LNCaP clone FGC (cell line): Measurements from ENCODE around the gene POP5.

ENCODE experiments used
- DNase-seq: peaks from one replicate; pipeline ENCODE4 v3.0.0-alpha.2; 2011; ENCODE audit warnings: low read depth
- H3K4me3 ChIP-seq: 2 replicates; pipeline ENCODE4 v1.5.1; 2011; ENCODE audit warnings: mild to moderate bottlenecking, low read depth, low read length, control low read depth
- TF ChIP-seq, protein P1 (sequence below): IDR thresholded peaks from 2 replicates; pipeline ENCODE4 v1.5.1; 2012; ENCODE audit warnings: mild to moderate bottlenecking; ENCODE audit not compliant: control insufficient read depth, insufficient read depth; ENCODE audit errors: extremely low read depth

POP5 gene

DNA sequence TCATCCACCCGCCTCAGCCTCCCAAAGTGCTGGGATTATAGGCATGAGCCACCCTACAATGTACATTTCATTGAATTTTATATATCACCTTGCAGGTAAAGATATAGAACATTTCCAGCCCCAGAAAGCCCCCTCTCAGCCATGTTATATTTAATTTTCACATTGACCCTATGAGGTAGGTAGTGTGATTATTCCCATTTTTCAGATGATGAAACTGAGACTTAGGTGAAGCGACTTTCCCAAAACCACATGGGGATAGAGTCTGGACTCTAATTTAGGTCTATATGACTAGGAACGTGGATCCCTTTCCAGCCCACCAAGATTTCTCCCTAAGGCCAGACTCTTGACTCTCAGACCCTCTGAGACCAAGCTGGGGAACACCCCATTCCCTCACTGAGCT, 15.7 kb upstream of the POP5 start:
- no peak overlapping the region for H3K4me3 ChIP-seq
- DNase-seq, result no peak
- TF ChIP-seq, protein P1, sequence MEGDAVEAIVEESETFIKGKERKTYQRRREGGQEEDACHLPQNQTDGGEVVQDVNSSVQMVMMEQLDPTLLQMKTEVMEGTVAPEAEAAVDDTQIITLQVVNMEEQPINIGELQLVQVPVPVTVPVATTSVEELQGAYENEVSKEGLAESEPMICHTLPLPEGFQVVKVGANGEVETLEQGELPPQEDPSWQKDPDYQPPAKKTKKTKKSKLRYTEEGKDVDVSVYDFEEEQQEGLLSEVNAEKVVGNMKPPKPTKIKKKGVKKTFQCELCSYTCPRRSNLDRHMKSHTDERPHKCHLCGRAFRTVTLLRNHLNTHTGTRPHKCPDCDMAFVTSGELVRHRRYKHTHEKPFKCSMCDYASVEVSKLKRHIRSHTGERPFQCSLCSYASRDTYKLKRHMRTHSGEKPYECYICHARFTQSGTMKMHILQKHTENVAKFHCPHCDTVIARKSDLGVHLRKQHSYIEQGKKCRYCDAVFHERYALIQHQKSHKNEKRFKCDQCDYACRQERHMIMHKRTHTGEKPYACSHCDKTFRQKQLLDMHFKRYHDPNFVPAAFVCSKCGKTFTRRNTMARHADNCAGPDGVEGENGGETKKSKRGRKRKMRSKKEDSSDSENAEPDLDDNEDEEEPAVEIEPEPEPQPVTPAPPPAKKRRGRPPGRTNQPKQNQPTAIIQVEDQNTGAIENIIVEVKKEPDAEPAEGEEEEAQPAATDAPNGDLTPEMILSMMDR, result no peak

DNA sequence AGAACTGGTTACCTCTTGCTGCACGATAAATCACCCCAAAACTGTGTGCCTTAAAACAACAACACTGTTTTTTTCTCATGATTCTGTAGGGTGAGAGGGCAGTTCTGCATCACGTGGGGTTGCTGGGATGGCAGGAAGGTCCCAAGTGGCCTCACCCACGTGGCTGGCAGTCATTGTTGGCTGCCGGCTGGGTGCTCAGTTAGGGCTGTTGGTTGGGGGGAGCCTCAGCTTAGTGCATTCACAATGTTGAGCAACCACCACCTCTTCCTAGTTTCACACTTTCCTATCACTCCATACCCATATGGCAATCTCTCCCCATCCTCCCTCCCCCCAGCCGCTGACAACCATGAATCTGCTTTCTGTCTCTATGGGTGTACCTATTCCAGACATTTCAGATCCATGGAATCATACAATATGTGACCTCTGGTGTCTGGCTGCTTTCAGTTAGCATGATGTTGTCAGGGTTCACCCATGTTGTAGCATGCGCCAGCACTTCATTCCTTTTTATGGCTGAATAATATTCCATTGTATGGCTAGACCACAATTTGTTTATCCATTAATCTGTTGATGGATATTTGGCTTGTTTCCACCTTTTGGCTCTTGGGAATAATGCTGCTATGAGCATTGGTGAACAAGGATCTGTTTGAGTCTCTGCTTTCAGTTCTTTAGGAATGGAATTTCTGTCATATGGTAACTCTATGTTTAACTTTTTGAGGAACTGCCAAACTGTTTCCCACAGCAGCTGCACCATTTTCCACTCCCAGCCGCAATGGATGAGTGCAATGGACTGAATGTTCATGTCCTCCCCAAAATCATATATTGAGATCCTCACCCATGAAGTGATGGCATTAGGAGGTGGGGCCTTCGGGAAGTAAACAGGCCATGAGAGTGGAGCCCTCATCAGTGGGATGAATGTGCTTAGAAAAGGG, 11.2 kb upstream of the POP5 start:
- H3K4me3 ChIP-seq, result no peak overlapping the region
- no peak for DNase-seq
- TF ChIP-seq, protein P1, result no peak

DNA sequence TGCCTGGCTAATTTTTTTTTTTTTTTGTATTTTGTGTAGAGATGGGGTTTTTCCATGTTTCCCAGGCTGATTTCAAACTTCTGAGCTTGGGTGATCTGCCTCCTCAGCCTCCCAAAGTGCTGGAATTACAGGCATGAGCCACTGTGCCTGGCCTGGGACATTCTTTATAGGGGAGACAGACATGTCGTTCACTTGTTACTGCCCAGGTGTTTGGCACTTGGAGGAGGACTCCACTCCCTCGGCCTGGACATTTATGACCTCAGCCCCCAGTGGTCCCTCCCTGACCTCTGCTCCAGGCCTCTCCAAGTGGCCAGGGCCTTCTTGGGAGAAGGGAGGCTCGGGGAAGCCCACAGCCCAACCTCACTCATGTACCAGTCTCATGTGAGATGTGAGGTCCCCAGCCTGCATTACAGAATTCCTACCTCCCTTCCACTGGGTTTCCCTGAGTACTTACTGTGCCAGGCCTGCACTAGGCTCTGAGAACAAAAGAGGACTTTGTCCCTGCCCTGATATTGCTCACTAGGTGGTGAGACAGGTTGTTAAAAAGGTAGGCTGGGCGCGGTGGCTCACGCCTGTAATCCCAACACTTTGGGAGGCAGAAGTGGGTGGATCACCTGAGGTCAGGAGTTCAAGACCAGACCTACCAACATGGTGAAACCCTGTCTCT, 9.7 kb upstream of the POP5 start:
- TF ChIP-seq, protein P1, result no peak
- no peak overlapping the region for H3K4me3 ChIP-seq
- DNase-seq, result no peak

DNA sequence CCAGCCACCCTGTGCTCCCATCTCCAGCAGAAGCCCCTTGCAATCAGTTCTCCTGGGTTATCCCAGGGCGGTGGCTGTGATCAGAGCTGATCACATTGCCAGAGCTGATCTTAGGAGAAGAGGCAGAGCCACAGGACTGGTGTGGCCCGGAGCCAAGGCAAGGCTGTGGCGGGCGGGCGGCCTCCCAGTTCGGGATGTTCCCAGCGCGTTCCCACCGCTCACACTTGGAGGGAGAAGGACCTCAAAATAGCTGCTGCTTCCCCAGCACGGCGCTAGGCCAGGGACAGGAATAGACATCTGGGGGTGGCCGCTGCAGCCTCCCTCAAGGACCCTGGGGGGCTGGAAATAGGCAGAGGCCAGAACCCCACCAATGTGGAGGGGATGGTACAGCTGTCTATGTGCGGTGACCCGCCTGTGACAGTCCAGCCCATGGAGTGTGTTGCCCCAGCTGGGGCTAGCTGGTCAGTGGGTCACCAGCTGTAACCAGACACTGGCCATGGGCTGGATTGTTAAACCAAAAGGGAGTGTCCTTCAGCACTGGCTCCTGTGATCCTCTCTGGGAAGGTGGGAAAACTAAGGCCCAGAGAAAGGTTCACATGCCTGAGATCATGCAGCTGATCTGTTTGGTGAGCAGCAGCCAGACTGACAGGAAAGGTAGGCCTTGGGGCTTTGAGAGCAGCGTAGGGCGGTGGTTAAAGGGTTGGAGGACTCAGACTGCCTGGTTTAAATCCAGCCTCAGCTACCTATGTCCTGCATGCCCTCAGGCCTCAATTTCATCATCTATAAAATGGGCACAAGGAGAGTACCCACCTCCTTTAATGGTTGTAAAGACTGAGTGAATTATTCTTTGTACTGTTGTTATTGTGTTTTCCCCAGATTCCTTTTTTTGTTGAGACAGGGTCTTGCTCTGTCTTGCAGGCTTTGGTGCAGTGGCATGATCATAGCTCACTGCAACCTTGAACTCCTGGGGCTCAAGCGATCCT, 8.0 kb upstream of the POP5 start:
- DNase-seq, result no peak
- TF ChIP-seq, protein P1, result no peak
- no peak overlapping the region for H3K4me3 ChIP-seq

DNA sequence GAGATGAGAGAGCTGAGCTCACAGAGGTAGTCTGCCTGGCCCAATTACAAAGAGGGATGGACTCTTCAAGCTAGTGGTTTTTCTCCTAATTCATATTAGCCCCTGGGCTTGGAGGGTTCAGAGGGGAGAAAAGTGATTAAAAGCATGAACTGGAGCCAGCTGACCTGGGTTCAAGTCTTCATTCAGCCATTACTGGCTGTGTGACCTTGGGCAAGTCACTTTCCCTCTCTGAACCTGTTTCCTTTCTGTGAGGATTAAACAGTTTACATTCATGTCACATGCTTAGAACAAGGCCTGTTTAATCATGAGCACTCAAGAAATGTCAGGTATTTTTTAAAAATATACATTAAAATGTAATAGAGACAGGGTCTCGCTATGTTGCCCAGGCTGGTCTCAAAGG, 7.2 kb upstream of the POP5 start:
- H3K4me3 ChIP-seq, result no peak overlapping the region
- TF ChIP-seq, protein P1, result no peak
- no peak for DNase-seq

DNA sequence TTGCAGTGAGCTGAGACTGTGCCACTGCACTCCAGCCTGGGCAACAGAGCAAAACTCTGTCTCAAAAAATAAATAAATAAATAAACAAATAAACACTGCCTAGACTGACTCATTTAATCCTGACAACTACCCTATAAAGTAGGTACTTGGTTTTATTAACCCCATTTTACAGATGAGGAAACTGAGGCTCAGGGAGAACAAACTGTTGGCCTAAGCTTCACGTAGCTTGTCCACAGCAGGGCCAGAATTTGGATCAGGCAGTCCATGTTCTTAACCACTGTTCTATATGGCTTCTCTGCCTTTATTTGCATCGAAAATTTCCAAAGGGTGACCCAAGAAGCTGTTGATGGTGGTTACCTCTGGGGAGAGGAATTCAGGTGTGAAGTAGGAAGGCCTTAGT, 5.7 kb upstream of the POP5 start:
- no peak for DNase-seq
- H3K4me3 ChIP-seq, result no peak overlapping the region
- TF ChIP-seq, protein P1, result no peak
